Activated CD8-positive, alpha-beta memory T cell treated with anti-CD3 and anti-CD28 coated beads, Interleukin-2, amount 50 U/mL, for 48 hours (primary cell): Measurements from ENCODE around the gene TMEM131.
"Not testable (repeated sequence)": the region's sequence is repeated elsewhere in the genome, so short reads cannot be mapped to it uniquely, and the experiment has no call there.

Experiments used
- DNase-seq: peaks from one replicate; pipeline ENCODE4 v3.0.0-alpha.2; 2020

The TMEM131 gene

DNA sequence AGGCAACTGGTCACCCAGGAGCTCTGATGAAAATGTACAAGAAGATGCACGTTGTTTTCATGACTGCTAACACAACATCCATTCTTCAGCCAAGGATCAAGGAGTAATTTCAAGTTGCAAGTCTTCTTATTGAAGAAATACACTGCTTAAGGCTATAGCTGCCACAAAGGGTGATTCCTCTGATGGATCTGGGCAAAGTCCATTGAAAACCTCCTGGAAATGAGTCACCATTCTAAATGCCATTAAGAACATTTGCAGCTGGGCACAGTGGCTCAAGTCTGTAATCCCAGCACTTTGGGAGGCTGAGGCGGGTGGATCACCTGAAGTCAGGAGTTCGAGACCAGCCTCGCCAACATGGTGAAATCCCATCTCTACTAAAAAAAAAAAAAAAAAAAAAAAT lies 142.7 kb downstream of the TMEM131 start:
- DNase-seq, result not testable (repeated sequence)

DNA sequence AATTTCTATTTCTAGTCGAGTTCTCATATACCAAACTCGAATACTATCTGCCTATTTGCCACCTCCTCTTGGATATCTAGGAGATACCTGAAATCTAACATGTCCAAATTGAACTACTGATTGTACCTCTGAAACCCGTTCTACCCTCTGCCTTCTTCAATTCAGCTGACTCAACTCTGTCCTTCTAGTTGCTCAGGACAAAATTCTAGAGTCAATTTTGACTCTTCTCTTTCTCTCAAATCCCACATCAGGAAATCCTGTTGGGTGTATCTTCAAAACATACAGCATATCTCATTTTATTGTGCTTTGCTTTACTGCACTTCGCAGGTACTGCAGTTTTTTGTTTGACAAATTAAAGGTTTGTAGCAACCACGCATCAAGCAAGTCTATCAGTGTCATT lies 144.6 kb downstream of the TMEM131 start:
- DNase-seq, result no peak

DNA sequence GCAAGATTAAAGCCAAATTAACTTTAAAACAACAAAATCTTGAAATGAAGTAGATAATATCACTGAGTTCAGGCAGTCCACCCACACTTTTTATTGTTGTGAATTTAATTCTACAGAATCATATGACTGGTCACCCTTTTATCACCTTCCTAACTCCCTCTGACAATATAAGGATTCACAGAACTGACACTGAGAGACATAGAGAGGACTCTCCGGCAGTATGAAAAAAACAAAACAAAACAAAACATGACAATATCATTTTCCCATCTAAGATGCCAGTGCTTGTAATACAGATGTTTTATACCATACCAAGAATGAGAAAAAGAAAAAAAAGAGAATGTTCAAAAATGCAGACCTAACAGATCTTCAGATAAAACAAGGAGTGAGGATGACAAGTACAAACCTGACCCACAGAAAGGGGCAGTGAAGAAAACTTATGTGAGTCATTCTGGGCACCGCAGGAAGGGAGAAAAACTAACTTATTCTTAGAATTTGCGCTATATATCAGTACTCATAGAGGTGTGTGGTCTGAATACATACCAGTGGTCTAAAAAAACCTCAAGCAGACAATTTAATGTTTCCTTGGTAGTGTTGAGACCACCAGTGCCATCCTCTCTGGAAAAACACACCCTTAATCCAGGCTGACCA lies 145.7 kb downstream of the TMEM131 start:
- no peak for DNase-seq

DNA sequence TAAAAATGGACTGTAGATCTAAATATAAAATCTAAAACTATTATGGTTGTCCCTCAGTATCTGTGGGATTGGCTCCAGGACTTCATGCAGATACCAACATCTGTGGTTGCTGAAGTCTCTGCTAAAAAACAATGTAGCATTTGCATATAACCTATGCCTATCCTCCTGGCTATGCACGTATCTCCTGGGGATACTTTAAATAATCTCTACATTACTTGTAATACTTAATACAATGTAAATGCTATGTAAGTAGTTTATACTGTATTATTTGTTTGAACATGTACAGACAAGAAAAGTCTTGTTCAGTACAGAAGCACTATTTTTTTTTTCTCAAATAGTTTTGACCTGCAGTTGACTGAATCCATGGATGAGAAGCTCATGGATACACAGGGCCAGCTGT lies 147.4 kb downstream of the TMEM131 start:
- no peak for DNase-seq

DNA sequence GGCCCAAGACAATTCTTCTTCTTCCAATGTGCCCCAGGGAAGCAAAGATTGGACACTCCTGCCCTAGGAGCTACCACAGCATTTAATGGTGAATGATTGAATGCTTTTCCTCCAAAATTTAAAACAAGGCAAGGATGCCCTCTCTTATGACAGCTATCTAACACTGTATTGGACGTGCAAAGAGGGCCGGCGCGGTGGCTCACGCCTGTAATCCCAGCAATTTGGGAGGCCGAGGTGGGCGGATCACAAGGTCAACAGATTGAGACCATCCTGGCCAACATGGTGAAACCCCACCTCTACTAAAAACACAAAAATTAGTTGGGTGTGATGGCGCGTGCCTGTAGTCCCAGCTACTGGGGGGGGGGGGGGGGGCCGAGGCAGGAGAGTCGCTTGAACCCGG lies 149.0 kb downstream of the TMEM131 start:
- DNase-seq, result not testable (repeated sequence)

DNA sequence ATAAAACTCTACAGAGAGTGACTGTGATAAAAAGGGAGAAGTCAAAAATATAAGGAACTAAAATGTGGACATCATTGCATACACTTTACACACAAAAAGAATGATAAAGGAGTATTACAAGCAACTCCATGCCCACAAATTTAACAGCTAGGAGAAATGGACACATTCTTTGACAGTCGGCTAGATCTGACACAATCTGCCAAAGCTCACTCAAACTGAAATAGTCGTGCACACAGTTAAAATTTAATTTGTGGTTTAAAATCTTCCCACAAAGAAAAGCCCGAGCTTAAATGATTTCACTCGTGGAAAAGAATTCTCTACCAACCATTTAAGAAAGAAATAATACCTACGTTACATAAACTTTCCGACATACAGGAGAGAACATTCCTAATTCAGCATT lies 149.9 kb downstream of the TMEM131 start:
- no peak for DNase-seq

DNA sequence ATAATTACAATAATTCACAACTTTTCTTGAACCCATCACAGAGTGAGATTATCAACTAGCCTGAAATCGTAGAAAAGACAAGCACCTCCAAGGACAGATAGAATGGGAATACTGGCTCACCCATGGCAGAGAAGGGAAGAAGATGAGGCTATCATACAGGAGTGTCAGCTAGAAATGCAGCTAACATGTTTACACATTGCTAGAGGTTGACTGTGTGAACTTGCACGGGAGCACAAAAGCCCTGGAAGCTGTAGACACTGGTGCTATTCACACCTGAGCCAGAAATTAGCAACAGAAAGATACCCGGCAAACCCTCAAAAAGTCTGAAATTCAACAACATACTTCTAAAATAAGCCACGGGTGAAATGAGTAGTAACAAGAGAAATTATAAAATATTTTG lies 150.6 kb downstream of the TMEM131 start:
- DNase-seq, result no peak

DNA sequence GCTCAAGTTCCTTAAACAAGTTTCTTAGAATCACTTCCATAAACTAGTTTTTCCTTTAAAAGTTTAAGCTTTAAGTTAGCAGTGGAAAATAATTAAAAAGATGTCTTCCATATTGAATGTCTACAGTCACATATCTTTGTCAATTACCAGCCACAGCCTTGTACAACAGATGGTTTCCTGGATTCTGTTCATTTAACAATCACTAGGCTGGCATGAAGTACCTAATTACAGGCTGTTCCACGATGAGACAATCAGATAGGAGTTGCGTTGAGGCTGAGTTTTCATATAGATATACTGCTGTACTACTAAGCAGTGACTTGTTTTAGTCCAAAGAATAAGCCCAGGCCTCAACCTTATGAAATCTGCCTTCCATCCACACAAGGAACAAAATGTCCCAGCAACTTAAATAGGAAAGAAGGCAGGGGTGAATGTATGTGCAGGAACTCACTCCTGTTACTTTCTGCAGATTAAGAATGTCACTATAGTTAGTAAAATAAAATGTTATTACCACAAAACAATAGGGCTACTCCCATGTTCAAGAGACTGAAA lies 151.4 kb downstream of the TMEM131 start:
- DNase-seq, result no peak

DNA sequence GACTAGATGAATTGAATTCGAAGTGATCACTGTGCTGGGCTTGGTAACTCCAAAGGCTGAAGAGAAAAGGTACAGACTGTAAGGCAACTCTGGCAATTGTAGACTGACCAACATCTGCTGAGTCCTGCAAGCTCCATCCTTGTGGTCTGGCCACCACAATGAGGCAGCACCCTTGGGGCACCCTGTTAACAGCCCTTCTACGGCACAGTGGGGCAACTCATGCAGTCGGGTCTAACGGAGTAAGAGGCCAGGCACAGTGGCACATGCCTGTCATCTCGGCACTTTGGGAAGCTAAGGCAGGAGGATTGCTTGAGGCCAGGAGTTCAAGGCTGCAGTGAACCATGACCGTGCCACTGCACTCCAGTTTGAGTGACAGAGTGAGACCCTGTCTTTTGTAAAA lies 155.6 kb downstream of the TMEM131 start:
- DNase-seq, result no peak

DNA sequence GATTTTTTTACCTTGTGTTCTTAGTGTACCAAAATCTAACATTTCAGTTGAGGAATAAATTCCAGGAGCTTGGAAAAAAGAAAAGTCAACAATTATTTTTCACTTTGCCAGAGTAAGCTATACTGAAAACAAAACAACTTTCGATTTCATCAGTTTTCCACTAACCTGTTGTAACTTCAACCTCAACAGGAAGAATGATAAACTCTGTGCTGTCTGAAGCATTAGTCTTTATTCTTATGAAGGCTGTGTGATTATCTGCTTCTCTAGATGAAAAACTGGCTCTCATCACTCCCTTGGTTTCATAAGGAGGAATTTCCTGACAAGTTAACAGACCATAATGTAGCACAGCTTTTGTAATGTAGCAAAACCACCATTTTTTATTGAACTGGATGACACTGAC lies 161.1 kb downstream of the TMEM131 start:
- DNase-seq, result no peak

DNA sequence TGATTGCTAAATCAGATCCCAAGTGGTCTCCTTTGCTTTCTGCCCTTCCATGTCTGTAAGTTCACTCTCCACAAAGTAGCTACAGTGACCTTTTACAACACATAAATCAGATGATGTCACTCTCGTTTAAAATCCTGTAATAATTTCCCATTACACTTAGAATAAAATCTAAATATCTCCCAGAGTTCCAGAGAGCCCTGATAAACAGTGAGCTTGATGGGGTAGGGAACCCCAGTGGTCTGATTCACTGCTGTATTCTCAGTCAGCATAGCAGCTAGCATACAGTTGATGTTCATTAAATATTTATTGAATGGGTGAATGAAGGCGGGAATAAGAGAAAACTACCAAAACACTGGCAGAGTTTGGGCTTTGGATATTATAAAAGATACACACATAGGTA lies 164.6 kb downstream of the TMEM131 start:
- DNase-seq, result no peak

DNA sequence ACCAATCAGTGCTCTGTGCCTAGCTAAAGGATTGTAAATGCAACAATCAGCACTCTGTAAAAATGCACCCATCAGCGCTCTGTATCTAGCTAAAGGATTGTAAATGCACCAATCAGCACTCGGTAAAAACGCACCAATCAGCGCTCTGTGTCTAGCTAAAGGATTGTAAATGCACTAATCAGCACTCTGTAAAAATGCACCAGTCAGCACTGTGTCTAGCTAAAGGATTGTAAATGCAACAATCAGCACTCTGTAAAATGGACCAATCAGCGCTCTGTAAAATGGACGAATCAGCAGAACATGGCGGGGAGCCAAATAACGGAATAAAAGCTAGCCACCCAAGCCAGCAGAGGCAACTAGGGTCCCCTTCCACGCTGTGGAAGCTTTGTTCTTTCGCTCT lies 166.5 kb downstream of the TMEM131 start:
- DNase-seq, result not testable (repeated sequence)

DNA sequence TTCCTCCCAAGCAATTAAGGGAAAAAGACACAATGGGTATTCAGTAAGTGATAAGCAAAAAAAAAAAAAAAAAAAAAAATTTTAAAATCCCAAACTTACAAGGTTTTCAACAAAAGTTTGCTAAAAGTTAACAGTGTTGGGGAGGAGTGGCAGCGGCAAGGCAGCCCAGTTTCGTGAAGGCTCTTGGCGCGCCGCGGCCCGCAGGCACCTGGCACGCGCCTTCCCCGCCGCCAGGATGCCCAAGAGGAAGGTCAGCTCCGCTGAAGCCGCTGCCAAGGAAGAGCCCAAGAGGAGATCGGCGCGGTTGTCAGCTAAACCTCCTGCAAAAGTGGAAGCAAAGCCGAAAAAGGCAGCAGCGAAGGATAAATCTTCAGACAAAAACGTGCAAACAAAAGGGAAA lies 168.7 kb downstream of the TMEM131 start:
- DNase-seq, result not testable (repeated sequence)

DNA sequence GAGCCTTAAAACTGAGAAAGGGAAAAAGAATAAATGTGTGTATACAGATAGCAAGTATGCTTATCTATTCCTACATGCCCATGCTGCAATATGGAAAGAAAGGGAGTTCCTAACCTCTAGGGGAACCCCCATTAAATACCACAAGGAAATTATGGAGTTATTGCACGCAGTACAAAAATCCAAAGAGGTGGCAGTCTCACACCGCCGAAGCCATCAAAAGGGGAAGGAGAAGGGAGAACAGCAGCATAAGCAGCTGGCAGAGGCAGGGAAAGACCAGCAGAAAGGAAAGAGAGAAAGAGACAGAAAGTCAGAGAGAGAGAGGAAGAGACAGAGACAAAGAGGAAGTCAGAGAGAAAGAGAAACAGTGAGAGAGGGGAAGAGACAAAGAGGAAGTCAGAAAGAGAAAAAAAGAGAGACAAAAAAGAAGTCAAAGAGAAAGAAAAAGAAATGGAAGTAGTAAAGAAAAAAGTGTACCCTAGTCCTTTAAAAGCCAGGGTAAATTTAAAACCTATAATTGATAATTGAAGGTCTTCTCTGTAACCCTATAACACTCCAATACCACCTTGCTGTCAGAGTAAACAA lies 169.4 kb downstream of the TMEM131 start:
- DNase-seq, result not testable (repeated sequence)

DNA sequence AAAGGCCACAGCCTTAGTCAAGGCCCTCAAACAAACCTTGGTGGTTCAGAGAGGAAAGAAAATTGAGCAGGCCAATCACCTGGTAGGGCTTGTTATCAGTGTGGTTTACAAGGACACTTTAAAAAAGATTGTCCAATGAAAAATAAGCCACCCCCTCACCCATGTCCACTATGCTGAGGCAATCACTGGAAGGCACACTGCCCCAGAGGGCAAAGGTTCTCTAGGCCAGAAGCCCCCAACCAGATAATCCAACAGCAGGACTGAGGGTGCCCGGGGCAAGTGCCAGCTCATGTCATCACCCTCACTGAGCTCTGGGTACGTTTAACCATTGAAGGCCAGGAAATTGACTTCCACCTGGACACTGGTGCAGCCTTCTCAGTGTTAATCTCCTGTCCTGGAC lies 171.7 kb downstream of the TMEM131 start:
- DNase-seq, result not testable (repeated sequence)

DNA sequence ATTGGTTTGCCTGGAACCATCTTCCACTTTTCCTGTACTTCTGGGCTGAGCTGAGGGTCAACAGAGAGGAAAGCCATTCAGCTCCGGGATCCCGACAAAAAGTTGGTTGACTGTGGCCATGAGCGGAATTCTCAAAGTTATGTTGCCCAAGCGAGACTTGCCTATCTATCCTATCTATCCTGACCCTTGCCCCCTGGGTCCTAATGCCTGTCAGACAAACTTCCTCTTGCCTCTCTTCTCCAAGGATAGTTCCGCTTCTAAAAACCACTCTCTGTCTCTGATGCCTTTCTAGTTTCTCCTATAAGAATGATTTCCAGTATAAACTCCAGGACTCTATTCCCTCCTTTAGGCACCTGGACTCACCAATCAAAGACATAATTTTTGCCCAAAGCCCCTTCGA lies 173.9 kb downstream of the TMEM131 start:
- not testable (repeated sequence) for DNase-seq

DNA sequence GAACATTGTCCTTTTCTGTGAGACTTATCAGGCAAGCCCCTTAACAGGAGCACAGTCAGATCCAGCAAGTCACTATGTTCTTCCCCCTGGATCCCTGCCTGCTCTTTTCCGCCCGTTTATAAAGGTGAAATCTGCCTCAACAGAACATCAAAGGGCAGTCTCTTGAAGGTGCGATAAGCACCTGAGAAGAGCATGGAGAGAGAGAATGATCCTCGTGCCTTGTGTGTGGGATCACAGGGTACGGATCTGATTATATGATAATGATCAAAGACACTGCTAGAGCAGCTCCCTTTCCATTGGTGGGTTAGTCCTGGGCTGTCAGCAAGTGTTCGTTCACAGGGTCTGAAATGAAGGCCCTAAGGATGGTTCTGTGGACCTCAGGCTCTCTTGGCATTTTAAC lies 176.0 kb downstream of the TMEM131 start:
- no peak for DNase-seq

DNA sequence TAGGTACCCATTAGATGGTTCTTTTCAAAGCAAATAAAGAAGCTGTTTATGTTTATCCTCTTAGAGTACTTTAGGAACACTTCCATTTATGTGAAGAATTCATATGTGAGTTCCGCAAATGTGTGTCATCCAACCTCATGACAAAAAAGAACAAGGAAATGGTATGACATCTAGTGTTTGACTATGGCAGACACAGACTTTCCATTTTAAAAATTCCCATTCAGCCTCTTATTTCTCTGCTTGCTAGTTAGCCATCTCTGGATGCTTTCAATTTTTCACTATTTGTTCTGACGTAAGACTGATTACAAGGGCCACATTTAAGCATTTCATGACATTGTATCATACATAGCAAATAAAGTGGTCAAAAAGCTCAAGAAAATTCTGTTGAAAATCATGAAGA lies 179.3 kb downstream of the TMEM131 start:
- no peak for DNase-seq

DNA sequence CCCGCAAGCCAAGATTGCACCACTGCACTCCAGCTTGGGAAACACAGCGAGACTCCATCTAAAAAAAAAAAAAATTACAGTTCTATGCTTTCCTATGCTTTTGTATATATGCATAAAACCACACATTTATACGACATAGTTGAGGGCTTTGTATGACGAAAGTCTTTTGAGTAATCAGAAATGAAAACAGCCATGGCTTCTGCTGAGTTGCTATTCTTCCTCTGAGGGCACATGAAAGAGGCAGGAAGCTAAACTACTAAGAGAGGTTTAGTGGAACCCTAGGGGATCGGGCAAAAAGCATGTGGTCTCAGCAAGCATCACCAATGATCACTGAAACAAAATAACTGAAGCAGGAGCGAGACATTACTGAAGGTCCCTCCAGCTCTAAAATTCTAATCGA lies 182.8 kb downstream of the TMEM131 start:
- no peak for DNase-seq

DNA sequence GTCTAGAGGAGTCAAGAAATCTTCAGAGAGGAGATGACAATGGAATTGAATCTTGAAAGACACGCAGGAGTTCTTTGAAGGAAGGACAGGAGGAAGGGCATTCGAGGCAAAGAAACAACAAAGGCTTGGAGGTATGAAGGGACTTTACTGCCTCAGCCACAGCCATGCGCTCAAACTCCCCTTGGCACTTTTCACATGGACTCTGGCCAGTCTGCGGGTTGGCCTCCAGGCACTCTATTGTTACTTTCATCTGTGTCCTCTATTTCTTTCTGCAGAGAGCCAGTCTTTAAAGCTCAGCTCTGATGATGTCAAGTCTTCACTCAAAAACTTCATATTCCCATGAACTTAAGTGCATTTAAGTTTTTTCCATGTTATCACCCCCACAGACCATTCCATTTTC lies 186.9 kb downstream of the TMEM131 start:
- no peak for DNase-seq

DNA sequence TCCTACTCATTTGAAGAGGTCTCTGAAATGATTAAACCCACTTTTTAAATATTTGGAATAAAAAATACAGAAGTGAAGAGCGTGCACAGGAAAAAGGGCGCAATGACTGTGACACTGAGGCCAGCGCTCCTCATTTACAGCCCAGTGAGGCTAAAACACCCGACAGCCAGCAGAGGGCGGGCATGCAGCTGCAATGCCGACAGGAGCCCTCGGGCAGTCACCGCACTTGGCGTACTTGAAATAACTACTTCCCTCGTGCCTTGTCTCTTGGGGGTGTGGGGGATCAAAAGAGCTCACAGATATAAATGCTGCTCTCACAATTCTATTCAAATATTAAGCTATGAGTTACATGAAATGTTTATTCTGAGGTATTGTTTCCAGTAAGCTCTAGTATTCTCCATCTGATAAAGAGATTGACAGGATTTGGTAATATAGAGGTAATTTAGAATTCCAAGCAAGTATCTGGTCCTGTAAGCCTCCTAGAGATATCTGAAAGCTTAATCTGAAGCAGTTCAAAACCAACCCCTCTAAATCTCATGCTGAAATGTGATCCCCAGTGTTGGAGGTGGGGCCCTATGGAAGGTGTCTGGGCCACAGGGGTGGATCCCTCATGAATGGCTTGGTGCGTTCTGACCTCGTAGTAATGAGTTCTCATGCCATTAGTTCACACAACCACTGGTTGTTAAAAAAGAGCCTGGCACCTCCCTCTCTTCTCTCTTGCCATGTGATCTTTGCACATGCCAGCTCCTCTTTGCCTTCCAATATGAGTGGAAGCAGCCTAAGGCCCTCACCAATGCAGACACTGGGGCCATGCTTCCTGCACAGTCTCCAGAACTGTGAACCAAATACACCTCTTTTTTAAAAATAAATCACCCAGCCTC lies 188.8 kb downstream of the TMEM131 start:
- DNase-seq, result peak; percentile 87

DNA sequence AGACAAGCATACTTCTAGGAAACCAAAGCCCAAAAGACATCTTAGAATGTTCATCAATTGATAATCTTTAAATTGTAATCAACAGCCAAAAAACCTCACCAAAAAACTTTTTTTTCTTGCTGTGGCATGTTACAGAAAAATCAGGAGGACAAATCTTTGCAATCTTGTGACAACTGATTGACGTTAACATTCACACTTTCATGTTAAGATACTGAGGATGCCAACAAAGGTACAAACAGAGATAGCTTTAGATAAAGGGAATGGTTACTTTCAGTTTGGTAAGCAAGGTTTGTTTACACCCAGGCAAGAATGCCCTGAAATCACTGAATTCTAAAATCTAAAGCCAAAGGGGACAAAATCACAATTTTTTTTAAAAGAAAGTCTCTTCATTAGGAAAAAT lies 190.0 kb downstream of the TMEM131 start:
- DNase-seq, result no peak

DNA sequence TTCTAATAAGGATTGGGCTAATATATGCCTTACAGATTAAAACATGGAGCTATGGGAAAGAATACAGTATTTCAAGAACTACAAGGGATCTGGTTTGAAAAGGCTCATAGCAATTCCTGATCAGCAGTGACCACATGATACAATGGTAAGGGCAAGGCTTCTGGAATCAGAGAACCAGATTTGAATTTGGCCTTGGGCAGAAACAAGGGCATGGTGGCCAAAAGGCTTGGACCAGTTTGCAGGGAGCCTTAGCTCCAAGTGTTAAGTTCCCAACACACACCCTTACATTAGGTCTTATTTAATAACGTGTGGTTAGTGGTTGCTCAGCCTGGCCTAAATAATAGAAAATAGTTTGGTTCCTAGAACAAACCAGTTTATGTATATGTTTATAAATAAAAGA lies 194.7 kb downstream of the TMEM131 start:
- DNase-seq, result no peak

DNA sequence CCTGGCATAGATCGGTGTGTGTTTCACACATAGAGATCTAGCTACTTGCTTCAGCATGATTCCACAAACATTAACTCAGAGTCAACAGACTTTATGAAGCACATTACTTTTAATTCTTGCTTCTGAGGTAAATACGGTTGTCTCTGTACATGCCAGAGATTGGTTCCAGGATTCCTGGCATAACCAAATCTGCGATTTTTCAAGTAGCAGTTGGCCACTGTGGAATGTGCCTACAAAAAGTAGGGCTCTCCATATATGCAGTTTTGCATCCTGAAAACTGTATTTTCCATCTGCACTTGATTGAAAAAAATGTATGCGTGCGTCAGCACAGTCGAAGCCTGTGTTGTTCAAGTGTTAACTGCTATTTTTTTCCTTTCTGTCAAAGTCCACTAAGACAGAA lies 197.3 kb downstream of the TMEM131 start:
- DNase-seq, result no peak
